Progenitor cell of endocrine pancreas (in vitro differentiated cells): ENCODE data around the gene GLYAT. TPM values are rescaled to one million over a fixed set of nuclear protein-coding genes. Genes with fewer than 3 reads are reported as not detected.

ENCODE experiments used
- DNase-seq: peaks from one replicate; pipeline ENCODE4 v3.0.0; 2021; ENCODE audit warnings: low spot score; ENCODE audit not compliant: unreplicated experiment
- H3K27ac Mint-ChIP-seq: 2 replicates; pipeline ENCODE4 v1.8.0; 2021; ENCODE audit warnings: mild to moderate bottlenecking, moderate library complexity, mixed read lengths
- H3K27me3 Mint-ChIP-seq: 2 replicates; pipeline ENCODE4 v1.8.0; 2021; ENCODE audit warnings: mixed read lengths
- H3K36me3 Mint-ChIP-seq: 2 replicates; pipeline ENCODE4 v1.8.0; 2022; ENCODE audit warnings: mixed read lengths; ENCODE audit not compliant: insufficient read depth
- H3K4me1 Mint-ChIP-seq: 2 replicates; pipeline ENCODE4 v1.8.0; 2021; ENCODE audit warnings: low read depth, mixed read lengths
- H3K4me3 Mint-ChIP-seq: 2 replicates; pipeline ENCODE4 v1.8.0; 2021; ENCODE audit warnings: low read depth, mild to moderate bottlenecking, moderate library complexity, mixed read lengths
- H3K9me3 Mint-ChIP-seq: 2 replicates; pipeline ENCODE4 v1.8.0; 2021; ENCODE audit warnings: low read depth, mixed read lengths
- total RNA-seq: library from RNA; stranded (reverse); gene quantifications from 2 replicates; pipeline ENCODE4 v1.2.1, GENCODE V29; 2021
- TF ChIP-seq, protein P1 (sequence below): fragments of 200-600 bp; sonication (generic); IDR thresholded peaks from one replicate; pipeline ENCODE4 v1.5.0; 2021; ENCODE audit warnings: antibody characterized with exemption, mild to moderate bottlenecking; ENCODE audit not compliant: unreplicated experiment

Gene GLYAT
- total RNA-seq, 1 donor from 2014 or later = not detected

DNA sequence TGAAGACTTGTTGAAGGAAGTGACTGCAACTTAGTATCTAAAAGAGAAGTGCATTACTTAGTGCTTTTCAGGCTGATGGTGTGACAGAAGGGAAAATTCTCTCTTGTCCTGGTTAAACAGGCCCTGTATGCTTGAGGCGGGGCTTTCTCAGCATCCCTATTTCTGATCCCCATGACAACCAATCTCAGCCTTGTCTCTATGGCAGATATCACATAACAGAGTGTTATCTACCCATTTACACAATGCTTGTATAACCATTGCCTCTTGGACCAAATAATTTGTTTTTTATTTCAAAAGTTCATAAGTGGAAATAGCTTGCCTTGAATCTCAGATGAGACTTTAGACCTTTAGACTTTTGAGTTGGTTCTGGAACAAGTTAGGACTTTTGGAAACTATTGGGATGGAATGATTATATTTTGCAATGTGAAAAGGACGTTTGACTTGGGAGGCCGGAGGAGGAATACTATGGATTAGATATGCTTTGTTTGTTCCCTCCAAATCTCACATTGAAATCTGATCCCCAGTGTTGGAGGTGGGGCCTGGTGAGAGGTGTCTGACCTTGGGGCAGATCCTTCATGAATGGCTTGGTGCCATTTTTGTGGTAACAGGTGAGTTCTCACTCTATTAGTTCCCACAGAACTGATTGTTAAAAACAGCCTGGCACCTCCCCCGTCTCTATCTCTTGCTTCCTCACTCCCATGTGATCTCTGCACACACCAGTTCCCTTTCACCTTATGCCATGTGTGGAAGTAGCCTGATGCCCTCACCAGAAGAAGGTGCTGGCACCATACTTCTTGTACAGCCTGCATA is 3.1 kb upstream of the GLYAT start:
- Mint-ChIP-seq H3K4me1 (no peaks in the 10 kb centered on the region), H3K9me3 (peaks cover 49% of the 10 kb centered on the region), H3K4me3 (no peak overlapping the region), H3K27me3 (no peaks in the 10 kb centered on the region), H3K27ac (no peak overlapping the region), H3K36me3 (no peaks in the 10 kb centered on the region)
- TF ChIP-seq, protein P1, sequence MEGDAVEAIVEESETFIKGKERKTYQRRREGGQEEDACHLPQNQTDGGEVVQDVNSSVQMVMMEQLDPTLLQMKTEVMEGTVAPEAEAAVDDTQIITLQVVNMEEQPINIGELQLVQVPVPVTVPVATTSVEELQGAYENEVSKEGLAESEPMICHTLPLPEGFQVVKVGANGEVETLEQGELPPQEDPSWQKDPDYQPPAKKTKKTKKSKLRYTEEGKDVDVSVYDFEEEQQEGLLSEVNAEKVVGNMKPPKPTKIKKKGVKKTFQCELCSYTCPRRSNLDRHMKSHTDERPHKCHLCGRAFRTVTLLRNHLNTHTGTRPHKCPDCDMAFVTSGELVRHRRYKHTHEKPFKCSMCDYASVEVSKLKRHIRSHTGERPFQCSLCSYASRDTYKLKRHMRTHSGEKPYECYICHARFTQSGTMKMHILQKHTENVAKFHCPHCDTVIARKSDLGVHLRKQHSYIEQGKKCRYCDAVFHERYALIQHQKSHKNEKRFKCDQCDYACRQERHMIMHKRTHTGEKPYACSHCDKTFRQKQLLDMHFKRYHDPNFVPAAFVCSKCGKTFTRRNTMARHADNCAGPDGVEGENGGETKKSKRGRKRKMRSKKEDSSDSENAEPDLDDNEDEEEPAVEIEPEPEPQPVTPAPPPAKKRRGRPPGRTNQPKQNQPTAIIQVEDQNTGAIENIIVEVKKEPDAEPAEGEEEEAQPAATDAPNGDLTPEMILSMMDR = no peak
- DNase-seq = no peak

DNA sequence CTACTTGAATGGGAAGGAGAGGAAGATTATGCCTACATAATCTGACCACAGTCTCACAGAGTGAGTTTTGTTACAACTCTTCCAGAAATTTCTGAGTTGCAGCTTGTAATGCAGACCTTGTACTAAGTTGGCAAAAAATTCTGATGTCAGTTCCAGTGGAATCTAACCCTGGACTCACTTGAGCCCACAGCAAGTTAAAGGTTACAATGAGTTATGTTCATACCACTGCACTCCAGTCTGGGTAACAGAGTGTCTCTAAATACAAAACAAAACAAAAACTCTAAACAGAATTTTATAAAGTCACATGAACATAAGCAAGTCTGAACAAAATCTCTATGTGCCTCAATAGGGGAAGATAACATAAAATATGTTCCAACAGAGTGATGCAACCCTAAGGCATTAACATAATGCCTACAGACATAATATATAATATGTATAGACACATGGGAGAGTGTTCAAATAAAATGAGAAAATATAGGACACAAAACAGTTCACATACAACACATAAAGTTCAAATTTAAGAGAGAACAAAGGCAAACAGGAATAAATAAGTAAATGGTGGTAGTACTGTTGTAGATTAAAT is 1.1 kb downstream of the GLYAT start:
- no peak overlapping the region for H3K4me3 Mint-ChIP-seq
- no peaks in the 10 kb centered on the region for H3K27me3 Mint-ChIP-seq
- H3K4me1 Mint-ChIP-seq = no peaks in the 10 kb centered on the region
- H3K9me3 Mint-ChIP-seq = peaks cover 53% of the 10 kb centered on the region
- DNase-seq = no peak
- TF ChIP-seq, protein P1 = no peak
- H3K36me3 Mint-ChIP-seq = no peaks in the 10 kb centered on the region
- no peak overlapping the region for H3K27ac Mint-ChIP-seq

DNA sequence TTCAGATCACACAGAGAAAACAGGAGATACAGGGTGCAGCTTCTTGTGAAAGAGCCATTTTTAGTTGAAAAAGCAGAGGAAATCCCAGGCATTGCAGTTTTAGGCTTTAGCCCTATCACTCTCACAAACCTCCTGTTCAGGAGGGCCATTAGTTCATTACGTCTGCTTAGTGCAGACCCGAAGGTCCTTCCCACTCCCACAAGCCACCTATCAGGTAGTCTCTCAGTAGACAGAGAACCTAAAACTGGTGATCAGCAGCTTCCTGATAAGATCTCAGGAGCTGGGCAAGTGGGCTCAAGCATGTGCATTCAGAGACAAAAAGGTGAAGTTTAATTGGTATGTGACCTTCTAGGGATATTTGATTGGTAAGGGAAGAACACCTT is 4.3 kb downstream of the GLYAT start:
- H3K36me3 Mint-ChIP-seq = no peaks in the 10 kb centered on the region
- peaks cover 45% of the 10 kb centered on the region for H3K9me3 Mint-ChIP-seq
- H3K4me1 Mint-ChIP-seq = no peaks in the 10 kb centered on the region
- DNase-seq = no peak
- H3K27me3 Mint-ChIP-seq = no peaks in the 10 kb centered on the region
- H3K27ac Mint-ChIP-seq = no peak overlapping the region
- no peak overlapping the region for H3K4me3 Mint-ChIP-seq
- TF ChIP-seq, protein P1 = no peak

DNA sequence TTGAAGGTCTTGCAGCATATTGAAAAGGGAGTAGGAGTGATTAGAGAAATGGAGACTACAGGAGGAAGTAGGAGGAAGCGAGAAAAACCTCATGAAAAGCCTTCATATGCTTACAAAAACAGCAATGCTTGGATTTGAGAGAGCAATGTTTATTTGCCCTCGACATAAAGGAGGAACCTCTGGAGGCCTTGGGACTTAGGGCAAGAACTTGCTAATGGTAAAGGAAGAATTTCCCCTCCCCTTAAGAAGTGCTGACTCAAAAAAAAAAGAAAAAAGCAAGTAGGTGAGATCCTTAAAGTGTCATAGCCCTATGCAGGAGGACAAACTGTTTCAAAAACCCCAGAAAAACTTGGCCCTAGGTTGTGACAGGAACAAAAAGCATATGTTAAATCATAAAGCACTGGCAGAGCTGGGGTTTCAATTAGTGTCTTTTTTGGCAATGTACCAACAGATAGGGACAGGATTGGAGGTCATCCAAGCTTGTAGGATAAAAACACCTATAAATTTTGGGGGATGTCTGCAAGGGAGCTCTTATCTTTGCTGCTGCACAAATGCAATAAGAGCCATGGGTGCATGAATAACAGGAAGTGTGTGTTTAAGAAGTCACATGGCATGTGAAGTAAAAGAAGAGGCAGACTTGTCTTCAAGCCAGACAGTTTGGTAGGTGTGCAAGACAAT is 4.9 kb downstream of the GLYAT start:
- Mint-ChIP-seq H3K27ac (no peak overlapping the region), H3K27me3 (no peaks in the 10 kb centered on the region), H3K4me1 (no peaks in the 10 kb centered on the region), H3K36me3 (no peaks in the 10 kb centered on the region), H3K4me3 (no peak overlapping the region), H3K9me3 (peaks cover 47% of the 10 kb centered on the region)
- no peak for DNase-seq
- TF ChIP-seq, protein P1 = no peak

- TF ChIP-seq, protein P1 = no peak
- peaks cover 29% of the 10 kb centered on the region for H3K9me3 Mint-ChIP-seq
Measured at GRCh38 chr11:58719406-58720117, 12.2 kb downstream of the GLYAT start.

More at GRCh38 chr11:58719406-58720117, 12.2 kb downstream of the GLYAT start:
- Mint-ChIP-seq H3K4me3 (no peak overlapping the region), H3K27me3 (no peaks in the 10 kb centered on the region), H3K4me1 (no peaks in the 10 kb centered on the region), H3K27ac (no peak overlapping the region), H3K36me3 (no peaks in the 10 kb centered on the region)
- DNase-seq = no peak
